Placental epithelial cell (primary cell): ENCODE data around the gene APBA3. TPM values are rescaled to one million over a fixed set of nuclear protein-coding genes. Genes with fewer than 3 reads are reported as not detected.

Experiments used
- small RNA-seq: library from RNA; depleted of rRNA; stranded (forward); fragments of <200 nt; gene quantifications from one replicate; pipeline ENCODE3, GENCODE V24; 2012
- total RNA-seq: library from RNA; depleted of rRNA; stranded (reverse); fragments of >200 nt; gene quantifications from 2 replicates; pipeline ENCODE4 v1.2.3, GENCODE V29; 2012

APBA3 gene, protein sequence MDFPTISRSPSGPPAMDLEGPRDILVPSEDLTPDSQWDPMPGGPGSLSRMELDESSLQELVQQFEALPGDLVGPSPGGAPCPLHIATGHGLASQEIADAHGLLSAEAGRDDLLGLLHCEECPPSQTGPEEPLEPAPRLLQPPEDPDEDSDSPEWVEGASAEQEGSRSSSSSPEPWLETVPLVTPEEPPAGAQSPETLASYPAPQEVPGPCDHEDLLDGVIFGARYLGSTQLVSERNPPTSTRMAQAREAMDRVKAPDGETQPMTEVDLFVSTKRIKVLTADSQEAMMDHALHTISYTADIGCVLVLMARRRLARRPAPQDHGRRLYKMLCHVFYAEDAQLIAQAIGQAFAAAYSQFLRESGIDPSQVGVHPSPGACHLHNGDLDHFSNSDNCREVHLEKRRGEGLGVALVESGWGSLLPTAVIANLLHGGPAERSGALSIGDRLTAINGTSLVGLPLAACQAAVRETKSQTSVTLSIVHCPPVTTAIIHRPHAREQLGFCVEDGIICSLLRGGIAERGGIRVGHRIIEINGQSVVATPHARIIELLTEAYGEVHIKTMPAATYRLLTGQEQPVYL
- 25.5 and 27.8 TPM in 2 replicates for total RNA-seq

DNA sequence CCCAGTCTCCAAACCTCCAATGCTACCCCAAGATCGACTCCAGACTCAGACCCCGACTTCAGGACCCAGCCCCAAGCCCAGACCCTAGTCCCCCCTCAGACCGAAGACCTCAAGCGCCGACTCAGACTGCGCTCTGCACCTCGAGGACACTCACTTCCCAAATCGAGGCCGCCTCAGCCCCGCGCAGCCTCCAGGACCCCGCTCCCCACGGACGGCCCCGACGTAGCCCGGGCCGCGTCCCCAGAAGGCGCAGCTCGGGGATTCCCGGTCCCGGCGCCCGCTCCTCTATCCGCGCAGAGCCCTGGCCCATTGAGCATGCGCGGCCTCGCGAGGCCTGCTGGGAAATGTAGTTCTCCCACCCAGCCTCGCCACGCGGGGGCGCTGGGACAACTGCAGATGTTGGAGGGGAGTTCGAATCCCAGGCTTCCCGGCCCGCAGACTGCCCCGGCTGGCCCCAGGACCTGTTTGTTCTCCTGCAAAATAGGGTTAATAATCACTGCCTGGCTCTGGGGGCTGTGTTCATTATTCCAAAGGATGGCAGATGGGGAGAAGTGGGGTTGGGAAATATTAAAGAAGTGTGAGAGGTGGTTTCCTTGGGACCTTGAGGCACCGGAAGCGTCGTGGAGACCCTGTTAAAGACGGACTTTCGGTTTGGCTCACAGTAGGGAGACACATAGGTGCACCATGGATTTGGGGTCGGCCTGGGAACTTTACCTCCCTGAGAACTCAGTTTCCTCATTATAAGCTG lies at the start of gene APBA3:
APBA3 (minus strand) TSS at position 311 of the 748 bp plus-strand sequence. CDS start 1,428 bp downstream, outside the sequence.

DNA sequence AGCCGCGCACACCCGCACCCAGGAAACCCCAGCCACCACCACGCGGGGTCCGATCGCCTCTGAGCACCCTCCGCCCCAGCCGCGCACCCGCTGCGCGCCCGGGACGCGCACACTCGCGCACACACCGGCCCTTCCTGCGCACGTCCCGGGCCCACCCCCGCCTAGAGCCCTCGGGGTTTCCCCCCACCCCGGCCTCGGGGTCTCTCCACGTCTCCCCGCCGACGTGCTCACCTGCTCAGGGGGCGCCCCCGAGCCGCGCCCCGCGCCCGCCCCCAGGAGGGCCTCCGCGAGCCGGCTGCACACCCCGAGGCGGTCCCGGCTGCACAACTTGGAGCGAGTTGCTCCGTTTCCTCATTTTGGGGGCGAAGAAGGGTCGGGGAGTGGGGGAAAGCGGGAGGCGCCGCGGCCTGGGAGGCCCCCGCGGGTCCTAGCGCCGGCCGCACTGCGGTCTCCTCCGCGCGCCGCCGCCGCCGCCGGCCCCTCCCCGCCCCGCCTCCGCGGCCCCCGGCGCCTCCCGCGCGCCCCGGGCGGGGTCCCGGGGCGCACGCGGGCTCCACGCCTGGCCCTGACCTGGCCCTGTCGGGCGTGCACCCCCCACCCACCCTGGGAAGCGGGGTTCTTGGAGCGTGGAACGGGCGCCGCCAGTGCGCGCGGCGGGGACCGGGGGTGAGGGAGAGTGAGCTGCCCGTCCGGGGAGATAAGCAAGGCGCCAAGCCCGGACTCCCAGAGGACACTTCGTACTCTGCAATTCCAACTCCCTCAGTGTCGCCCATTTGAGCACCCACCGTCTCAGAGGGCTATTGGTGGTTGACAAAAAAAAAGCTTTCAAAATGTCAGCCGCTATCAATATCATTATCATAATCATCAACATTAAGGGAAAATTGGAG lies 24.7 kb upstream of the APBA3 start, which contains the start of gene MATK:
MATK (minus strand) TSS at position 444 of the 887 bp plus-strand sequence. CDS start 1,246 bp downstream, outside the sequence.

DNA sequence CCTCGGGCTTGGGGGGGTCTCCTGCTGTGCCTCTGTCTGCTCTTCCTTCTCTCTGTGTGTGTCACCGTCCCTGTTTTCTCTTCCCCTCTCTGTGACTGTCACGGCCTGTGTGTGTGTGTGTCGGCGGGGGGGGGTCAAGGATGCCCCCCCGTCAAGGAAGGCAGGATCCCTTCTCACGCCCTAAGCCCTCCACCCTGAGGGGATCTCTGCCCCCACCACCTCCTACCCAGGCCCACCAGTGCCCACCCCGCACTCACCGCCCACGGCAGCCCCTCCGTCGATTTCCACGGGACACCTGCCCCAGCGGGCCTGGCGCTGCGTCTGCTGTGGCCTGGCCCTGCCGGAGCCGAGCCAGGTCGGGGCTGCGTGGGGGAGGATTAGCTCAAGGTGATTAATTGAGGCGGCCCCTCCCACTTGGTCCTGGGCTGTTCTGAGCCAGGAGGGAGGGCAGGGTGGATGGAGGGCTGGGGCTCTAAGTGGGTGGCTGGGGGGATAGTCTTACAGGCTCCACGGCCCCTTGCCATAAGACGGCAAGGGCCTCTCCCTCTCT lies 10.5 kb upstream of the APBA3 start, which contains the start of gene RAX2:
RAX2 (minus strand) TSS at position 323 of the 550 bp plus-strand sequence. CDS start 486 bp downstream, outside the sequence.

DNA sequence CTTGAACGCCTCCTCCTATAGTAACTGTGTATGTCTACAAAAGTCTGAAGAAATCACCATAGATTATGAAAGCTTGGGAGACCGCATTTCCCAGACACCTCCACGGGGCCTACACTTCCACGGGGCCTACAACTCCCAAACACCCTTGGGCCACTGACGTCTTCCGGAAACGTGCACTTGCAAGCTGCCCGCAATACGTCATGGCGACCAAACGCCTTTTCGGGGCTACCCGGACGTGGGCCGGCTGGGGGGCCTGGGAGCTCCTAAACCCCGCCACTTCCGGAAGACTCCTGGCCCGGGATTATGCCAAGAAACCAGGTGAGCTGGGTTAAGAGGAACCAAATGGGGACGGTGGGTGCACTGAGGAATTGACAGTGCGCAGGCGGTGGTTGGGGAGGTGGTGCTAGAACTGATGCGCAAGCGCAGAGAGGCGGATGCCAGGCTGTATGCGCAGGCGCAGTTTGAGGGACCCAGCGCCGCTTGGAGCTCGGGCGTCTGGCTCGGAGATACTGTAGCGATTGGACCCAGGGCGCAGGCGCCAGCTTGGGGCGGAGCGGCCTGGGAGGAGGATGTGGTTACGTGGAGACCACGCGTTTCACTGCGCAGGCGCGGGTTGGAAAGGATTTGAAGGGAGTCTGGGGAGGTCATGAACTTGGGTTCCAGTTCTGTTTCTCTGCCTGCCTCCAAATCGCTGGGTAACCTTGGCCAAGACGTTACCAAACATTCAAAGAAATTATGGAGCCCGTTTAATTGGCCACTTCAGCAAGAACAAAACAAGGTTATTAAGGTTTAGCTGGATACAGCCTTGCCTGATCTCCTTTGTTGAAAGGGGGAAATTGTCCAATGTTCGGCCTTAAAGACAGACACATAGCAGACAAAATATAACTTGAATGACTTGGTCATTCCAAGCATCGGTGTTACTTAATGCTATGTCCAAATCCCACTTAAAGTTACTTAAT lies 1.3 kb upstream of the APBA3 start, which contains the start of gene MRPL54:
MRPL54 (plus strand) TSS at position 182 of the 959 bp plus-strand sequence; CDS start at position 201, 19 bp downstream.

DNA sequence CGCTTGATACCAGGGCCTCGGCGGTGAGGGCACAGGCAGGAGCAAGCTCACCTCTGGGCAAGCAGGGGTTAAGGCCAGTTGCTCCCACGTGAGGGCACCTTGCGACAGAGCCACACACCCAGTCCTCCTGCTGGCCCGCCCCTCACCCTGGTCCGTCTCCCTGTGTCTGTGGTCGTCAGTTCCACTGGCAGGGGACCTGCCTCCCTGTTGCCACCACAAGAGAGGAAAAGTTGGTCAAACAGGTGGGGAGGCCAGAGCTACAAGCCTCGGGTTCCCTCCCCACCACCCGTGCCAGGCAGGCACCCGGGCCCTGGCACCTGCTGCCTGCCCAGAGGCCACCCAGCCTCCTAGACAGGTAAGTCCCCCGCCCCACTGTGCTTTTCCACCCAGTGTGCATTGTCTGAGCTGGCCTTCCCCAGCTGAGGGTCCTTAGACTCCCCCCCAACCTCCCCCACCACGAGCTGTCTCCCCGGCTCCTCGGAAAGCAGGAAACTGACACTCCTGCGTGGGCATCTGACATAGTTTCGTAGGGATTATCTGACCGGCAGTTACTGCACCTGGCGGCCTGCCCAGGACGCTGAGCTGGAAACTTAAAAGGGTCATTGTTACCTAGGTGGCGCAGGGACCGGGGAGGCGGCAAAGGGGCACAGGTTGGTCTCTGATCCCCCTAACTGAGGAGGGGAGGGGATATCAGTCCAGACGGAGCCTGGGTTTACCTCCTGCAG lies 53.1 kb downstream of the APBA3 start, which contains the start of gene TJP3:
TJP3 (plus strand) TSS at position 178 of the 725 bp plus-strand sequence. CDS start 20,049 bp downstream, outside the sequence.

Small RNAs within 50 kb of the gene (small RNA-seq; reads per million reads assigned to genes)
- gene AC005777.1, result not detected

Other genes with a start within 250 kb of the APBA3 start
- gene TEKTIP1, start 222.5 kb downstream of the APBA3 start, total RNA-seq, result 0.22 and 0.39 TPM in 2 replicates
- 92.3 and 93.4 TPM in 2 replicates for gene MFSD12, start 204.1 kb downstream of the APBA3 start, total RNA-seq
- gene HMG20B, start 188.7 kb downstream of the APBA3 start, total RNA-seq, result 111 TPM in 2 replicates
- gene GIPC3, start 176.2 kb downstream of the APBA3 start, total RNA-seq, result under 0.01 TPM in 1 of 2 replicates, not detected in the other
- 4.3 and 6.7 TPM in 2 replicates for gene TBXA2R, start 154.8 kb downstream of the APBA3 start, total RNA-seq
- 27.1 and 27.5 TPM in 2 replicates for gene CACTIN, start 134.9 kb downstream of the APBA3 start, total RNA-seq
- gene PIP5K1C, start 61.2 kb downstream of the APBA3 start, total RNA-seq, result 17.3 and 26.2 TPM in 2 replicates
- gene TJP3, start 53.3 kb downstream of the APBA3 start, total RNA-seq, result 0.39 TPM in 1 of 2 replicates, not detected in the other
- 32.2 and 46.1 TPM in 2 replicates for gene MRPL54, start 990 bp upstream of the APBA3 start, total RNA-seq
- gene RAX2, start 10.5 kb upstream of the APBA3 start, total RNA-seq, result not detected in 2 replicates
- gene MATK, start 24.7 kb upstream of the APBA3 start, total RNA-seq, result not detected in 2 replicates
- not detected in 2 replicates for gene ZFR2, start 107.3 kb upstream of the APBA3 start, total RNA-seq
- not detected in 2 replicates for gene ATCAY, start 119.0 kb upstream of the APBA3 start, total RNA-seq
- not detected in 2 replicates for gene NMRK2, start 171.4 kb upstream of the APBA3 start, total RNA-seq
- gene DAPK3, start 209.4 kb upstream of the APBA3 start, total RNA-seq, result 80.1 and 162 TPM in 2 replicates
- 2,634 and 3,144 TPM in 2 replicates for gene EEF2, start 223.8 kb upstream of the APBA3 start, total RNA-seq
- 23.2 and 33.8 TPM in 2 replicates for gene PIAS4, start 246.0 kb upstream of the APBA3 start, total RNA-seq